ENCODE results near the gene VSTM2A. TPM values are rescaled to one million over a fixed set of nuclear protein-coding genes. Genes with fewer than 3 reads are reported as not detected.
"Not testable (repeated sequence)": the region's sequence is repeated elsewhere in the genome, so short reads cannot be mapped to it uniquely, and the experiment has no call there.

Gene VSTM2A
- total and polyA plus RNA-seq, 2 of the 8 experiments (the other 6 are each of a cell fraction or from before 2014, with no cell fraction given) = 0.58 to 1.4 TPM

GRCh38 chr7:54541669-54542625 is at the start of gene VSTM2A (continued):
- TF ChIP-seq TAF1 (IDR thresholded peaks at IDR 0.05; ENCODE audit: low read depth, low read length) (peak; percentile 42; the same call in 1 of the 2 replicates), TAF7 (optimal IDR thresholded peaks at IDR 0.05; ENCODE audit: borderline replicate concordance, low read depth, low read length) (peak; percentile 40), HDAC6 (IDR thresholded peaks at IDR 0.05; ENCODE audit: low read depth, low read length) (no peak), RNF2 (IDR thresholded peaks at IDR 0.05; ENCODE audit: borderline replicate concordance, low read depth, low read length, missing control alignments, poor library complexity, severe bottlenecking) (no peak), NRF1 (IDR thresholded peaks at IDR 0.05; ENCODE audit: low read depth, low read length) (no peak), E2F6 (IDR thresholded peaks at IDR 0.05) (0 out of 2 replicates have a peak, but pooled peaks have one; percentile 11), BCL11A (IDR thresholded peaks at IDR 0.05; ENCODE audit: low read depth in 2 of 2, low read length in 2 of 2) (no peak), SIX5 (IDR thresholded peaks at IDR 0.05; ENCODE audit: low read depth, low read length) (no peak)

- POLR2A ChIA-PET (ENCODE audit: partially characterized antibody); H2AFZ ChIP-seq (ENCODE audit: low read length); DNase-seq (ENCODE audit: low read depth in 1 of 2, low spot score in 2 of 2); H2BK120ac ChIP-seq (replicated peaks; ENCODE audit: low read depth, low read length); H2BK15ac ChIP-seq (ENCODE audit: low read length); H3K27ac ChIP-seq (ENCODE audit: low read depth, low read length); H3K18ac ChIP-seq (ENCODE audit: extremely low read depth, low read length); H3K14ac ChIP-seq (ENCODE audit: insufficient read length); H3K27me3 ChIP-seq (replicated peaks in 1 of 4; ENCODE audit: control insufficient read depth in 3 of 4, extremely low read depth in 1 of 4, insufficient read depth in 3 of 4, low read length in 3 of 4); H3K79me2 ChIP-seq (ENCODE audit: control insufficient read depth in 1 of 2, insufficient read depth in 2 of 2, low read length in 2 of 2); H2BK20ac ChIP-seq (ENCODE audit: low read length); CTCF ChIA-PET (ENCODE audit: partially characterized antibody); H3K23me2 ChIP-seq (ENCODE audit: low read depth, low read length); H3K56ac ChIP-seq (replicated peaks; ENCODE audit: insufficient read length, low read depth, low read length); H3K23ac ChIP-seq (ENCODE audit: insufficient read length); H3K79me1 ChIP-seq (ENCODE audit: low read depth, low read length); H2AK5ac ChIP-seq (ENCODE audit: low read depth, low read length); H4K91ac ChIP-seq (replicated peaks; ENCODE audit: insufficient read length, low read length); H3K9me3 ChIP-seq (ENCODE audit: insufficient read depth in 2 of 2, low read depth in 1 of 2, low read length in 1 of 2); H3K4me3 ChIP-seq (ENCODE audit: extremely low read depth in 1 of 4, insufficient read depth in 2 of 4, low read depth in 3 of 4, low read length in 4 of 4); H2BK5ac ChIP-seq (ENCODE audit: low read depth, low read length); H3K4ac ChIP-seq (replicated peaks; ENCODE audit: insufficient read length, low read depth, low read length); H4K20me1 ChIP-seq (replicated peaks in 1 of 2; ENCODE audit: control insufficient read depth in 1 of 2, insufficient read depth in 2 of 2, low read length in 2 of 2); H4K8ac ChIP-seq (ENCODE audit: extremely low read depth, insufficient read depth, low read length); H3K9ac ChIP-seq (replicated peaks in 1 of 4; ENCODE audit: extremely low read depth in 1 of 4, low read depth in 3 of 4, low read length in 3 of 4); H2BK12ac ChIP-seq (ENCODE audit: low read depth, low read length); H3K36me3 ChIP-seq (ENCODE audit: control insufficient read depth in 2 of 4, insufficient read depth in 4 of 4, low read length in 3 of 4); H3K4me1 ChIP-seq (replicated peaks in 1 of 4; ENCODE audit: control insufficient read depth in 3 of 4, insufficient read depth in 4 of 4, low read length in 3 of 4); FAIRE-seq; H3K4me2 ChIP-seq (ENCODE audit: insufficient read depth in 1 of 2, low read depth in 2 of 2, low read length in 2 of 2); H4K5ac ChIP-seq (ENCODE audit: insufficient read length, low read depth, low read length): not testable (repeated sequence)
- 74% methylated on average over 3 of the region's 12 CpGs; no CpG with 5 or more reads in 1 of the 2 experiments for WGBS, 2 experiments (ENCODE audit: extremely low coverage in 1 of 2, insufficient coverage in 1 of 2, insufficient read length in 1 of 2, insufficient replicate concordance in 2 of 2, low coverage in 1 of 2, low lambda C conversion rate in 2 of 2, missing lambda C conversion rate in 1 of 2)
Observed at GRCh38 chr7:54504531-54504930, 37.6 kb upstream of the VSTM2A start.

All from H1 (cell line).